HPDE6-E6E7 (cell line): ENCODE results near the gene CARD18.
A peak's percentile ranks its signal among the peaks of the same experiment; 100 is the strongest.
"Not testable (repeated sequence)": the region's sequence is repeated elsewhere in the genome, so short reads cannot be mapped to it uniquely, and the experiment has no call there.

Source experiments
- DNase-seq: peaks from one replicate; pipeline ENCODE4 v3.0.0; 2011; ENCODE audit warnings: missing footprints; ENCODE audit errors: extremely low spot score

Gene CARD18

GRCh38 chr11:105132716-105133511 is 6.7 kb downstream of the CARD18 start:
- DNase-seq = no peak

- DNase-seq = no peak
These were observed 9.3 kb downstream of the CARD18 start for GRCh38 chr11:105130189-105130813.

GRCh38 chr11:105124756-105125155 is 14.8 kb downstream of the CARD18 start:
- DNase-seq = no peak

- DNase-seq = no peak
These were observed 28.2 kb downstream of the CARD18 start for GRCh38 chr11:105111145-105111944.

- DNase-seq = no peak
These were observed 28.9 kb downstream of the CARD18 start for GRCh38 chr11:105110688-105111030.

GRCh38 chr11:105109855-105110687 is 29.5 kb downstream of the CARD18 start:
- DNase-seq = no peak

GRCh38 chr11:105109321-105109720 is 30.2 kb downstream of the CARD18 start:
- no peak for DNase-seq

GRCh38 chr11:105108247-105108646 is 31.3 kb downstream of the CARD18 start:
- no peak for DNase-seq

GRCh38 chr11:105107226-105107825 is 32.2 kb downstream of the CARD18 start:
- not testable (repeated sequence) for DNase-seq

- no peak for DNase-seq
These were observed 33.4 kb downstream of the CARD18 start for GRCh38 chr11:105106140-105106539.

GRCh38 chr11:105104292-105104691 is 35.3 kb downstream of the CARD18 start:
- no peak for DNase-seq

GRCh38 chr11:105103336-105103735 is 36.2 kb downstream of the CARD18 start:
- DNase-seq = no peak

- DNase-seq = not testable (repeated sequence)
These were observed 37.4 kb downstream of the CARD18 start for GRCh38 chr11:105102079-105102581.

- no peak for DNase-seq
These were observed 38.5 kb downstream of the CARD18 start for GRCh38 chr11:105100981-105101630.

- DNase-seq = peak; percentile 6
These were observed 39.4 kb downstream of the CARD18 start for GRCh38 chr11:105100206-105100605.

- not testable (repeated sequence) for DNase-seq
These were observed 40.0 kb downstream of the CARD18 start for GRCh38 chr11:105099594-105099993.

- no peak for DNase-seq
These were observed 47.0 kb downstream of the CARD18 start for GRCh38 chr11:105092256-105093239.
